Measurements from ENCODE around the gene BRIP1. TPM values are rescaled to one million over a fixed set of nuclear protein-coding genes. Genes with fewer than 3 reads are reported as not detected.

BRIP1 gene
- total and polyA plus RNA-seq, 10 of the 15 experiments (the other 5 are each of a cell fraction or from before 2014, with no cell fraction given), result 4.0 to 24.2 (median 12.8) TPM

DNA sequence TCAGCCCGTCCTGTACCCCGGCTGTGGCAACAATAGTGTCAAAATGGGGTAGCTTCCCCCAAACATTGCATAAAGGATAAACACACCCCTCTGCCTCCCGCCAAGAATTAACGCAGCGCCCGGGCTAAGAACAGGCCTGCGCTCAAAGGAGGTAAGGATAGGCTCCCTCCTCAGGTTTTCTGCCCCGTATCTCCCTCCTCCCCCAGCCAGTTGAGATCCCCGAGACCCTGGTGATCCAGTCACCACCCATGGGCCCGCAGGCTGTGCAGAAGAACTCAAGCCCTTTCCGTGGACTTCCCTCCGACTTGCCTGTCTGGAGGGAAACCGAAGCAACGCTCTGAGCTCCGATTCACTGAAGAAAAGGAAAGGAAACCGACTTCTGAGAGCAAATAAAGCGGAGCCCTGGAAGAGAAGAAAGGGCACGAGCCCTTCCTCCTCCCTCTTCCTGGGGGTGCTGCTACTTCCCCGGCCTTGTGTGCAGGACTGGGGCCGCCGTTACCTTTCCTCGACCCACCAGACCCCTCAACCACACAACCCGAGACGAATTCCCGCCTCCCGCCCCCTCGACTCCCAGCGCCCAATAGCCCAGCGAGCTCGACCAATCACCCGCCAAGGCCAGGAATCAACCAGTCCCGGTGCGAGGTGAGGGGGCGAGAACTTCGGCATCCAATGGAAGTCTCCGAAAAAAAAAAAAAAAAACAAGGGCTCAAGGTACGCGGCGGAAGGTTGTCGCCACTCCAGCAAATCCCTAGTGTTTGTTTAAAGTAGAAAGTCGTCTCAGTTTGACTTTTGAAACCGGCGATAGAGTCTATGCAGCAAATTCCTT is at the start of gene BRIP1 (continued):
- TF ChIP-seq CREB1 (IDR thresholded peaks at IDR 0.05; ENCODE audit: low read depth) (peak; percentile 53; the same call in 1 of the 2 replicates), SMAD5 (IDR thresholded peaks at IDR 0.05; ENCODE audit: low read depth) (no peak), PAX5 (IDR thresholded peaks at IDR 0.05; ENCODE audit: borderline replicate concordance, low read depth, low read length) (no peak), POLR2AphosphoS2 (IDR thresholded peaks at IDR 0.05; ENCODE audit: low read depth, low read length) (peak; percentile 56; the same call in 1 of the 2 replicates), BACH1 (IDR thresholded peaks at IDR 0.05; ENCODE audit: borderline replicate concordance) (no peak), SMC3 (IDR thresholded peaks at IDR 0.05; ENCODE audit: borderline replicate concordance, low read length) (no peak), JUND (IDR thresholded peaks at IDR 0.05; ENCODE audit: low read depth, low read length) (no peak), TCF3 (IDR thresholded peaks at IDR 0.05; ENCODE audit: borderline replicate concordance, insufficient read depth, low read depth, low read length) (no peak)
- TF ChIP-seq, protein P1, sequence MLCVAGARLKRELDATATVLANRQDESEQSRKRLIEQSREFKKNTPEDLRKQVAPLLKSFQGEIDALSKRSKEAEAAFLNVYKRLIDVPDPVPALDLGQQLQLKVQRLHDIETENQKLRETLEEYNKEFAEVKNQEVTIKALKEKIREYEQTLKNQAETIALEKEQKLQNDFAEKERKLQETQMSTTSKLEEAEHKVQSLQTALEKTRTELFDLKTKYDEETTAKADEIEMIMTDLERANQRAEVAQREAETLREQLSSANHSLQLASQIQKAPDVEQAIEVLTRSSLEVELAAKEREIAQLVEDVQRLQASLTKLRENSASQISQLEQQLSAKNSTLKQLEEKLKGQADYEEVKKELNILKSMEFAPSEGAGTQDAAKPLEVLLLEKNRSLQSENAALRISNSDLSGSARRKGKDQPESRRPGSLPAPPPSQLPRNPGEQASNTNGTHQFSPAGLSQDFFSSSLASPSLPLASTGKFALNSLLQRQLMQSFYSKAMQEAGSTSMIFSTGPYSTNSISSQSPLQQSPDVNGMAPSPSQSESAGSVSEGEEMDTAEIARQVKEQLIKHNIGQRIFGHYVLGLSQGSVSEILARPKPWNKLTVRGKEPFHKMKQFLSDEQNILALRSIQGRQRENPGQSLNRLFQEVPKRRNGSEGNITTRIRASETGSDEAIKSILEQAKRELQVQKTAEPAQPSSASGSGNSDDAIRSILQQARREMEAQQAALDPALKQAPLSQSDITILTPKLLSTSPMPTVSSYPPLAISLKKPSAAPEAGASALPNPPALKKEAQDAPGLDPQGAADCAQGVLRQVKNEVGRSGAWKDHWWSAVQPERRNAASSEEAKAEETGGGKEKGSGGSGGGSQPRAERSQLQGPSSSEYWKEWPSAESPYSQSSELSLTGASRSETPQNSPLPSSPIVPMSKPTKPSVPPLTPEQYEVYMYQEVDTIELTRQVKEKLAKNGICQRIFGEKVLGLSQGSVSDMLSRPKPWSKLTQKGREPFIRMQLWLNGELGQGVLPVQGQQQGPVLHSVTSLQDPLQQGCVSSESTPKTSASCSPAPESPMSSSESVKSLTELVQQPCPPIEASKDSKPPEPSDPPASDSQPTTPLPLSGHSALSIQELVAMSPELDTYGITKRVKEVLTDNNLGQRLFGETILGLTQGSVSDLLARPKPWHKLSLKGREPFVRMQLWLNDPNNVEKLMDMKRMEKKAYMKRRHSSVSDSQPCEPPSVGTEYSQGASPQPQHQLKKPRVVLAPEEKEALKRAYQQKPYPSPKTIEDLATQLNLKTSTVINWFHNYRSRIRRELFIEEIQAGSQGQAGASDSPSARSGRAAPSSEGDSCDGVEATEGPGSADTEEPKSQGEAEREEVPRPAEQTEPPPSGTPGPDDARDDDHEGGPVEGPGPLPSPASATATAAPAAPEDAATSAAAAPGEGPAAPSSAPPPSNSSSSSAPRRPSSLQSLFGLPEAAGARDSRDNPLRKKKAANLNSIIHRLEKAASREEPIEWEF (IDR thresholded peaks at IDR 0.05; ENCODE audit: insufficient replicate concordance, low read depth, low read length), result no peak
- TF ChIP-seq, protein P2, sequence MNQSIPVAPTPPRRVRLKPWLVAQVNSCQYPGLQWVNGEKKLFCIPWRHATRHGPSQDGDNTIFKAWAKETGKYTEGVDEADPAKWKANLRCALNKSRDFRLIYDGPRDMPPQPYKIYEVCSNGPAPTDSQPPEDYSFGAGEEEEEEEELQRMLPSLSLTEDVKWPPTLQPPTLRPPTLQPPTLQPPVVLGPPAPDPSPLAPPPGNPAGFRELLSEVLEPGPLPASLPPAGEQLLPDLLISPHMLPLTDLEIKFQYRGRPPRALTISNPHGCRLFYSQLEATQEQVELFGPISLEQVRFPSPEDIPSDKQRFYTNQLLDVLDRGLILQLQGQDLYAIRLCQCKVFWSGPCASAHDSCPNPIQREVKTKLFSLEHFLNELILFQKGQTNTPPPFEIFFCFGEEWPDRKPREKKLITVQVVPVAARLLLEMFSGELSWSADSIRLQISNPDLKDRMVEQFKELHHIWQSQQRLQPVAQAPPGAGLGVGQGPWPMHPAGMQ (IDR thresholded peaks at IDR 0.05; ENCODE audit: borderline replicate concordance), result no peak
- TF ChIP-seq, protein P3, sequence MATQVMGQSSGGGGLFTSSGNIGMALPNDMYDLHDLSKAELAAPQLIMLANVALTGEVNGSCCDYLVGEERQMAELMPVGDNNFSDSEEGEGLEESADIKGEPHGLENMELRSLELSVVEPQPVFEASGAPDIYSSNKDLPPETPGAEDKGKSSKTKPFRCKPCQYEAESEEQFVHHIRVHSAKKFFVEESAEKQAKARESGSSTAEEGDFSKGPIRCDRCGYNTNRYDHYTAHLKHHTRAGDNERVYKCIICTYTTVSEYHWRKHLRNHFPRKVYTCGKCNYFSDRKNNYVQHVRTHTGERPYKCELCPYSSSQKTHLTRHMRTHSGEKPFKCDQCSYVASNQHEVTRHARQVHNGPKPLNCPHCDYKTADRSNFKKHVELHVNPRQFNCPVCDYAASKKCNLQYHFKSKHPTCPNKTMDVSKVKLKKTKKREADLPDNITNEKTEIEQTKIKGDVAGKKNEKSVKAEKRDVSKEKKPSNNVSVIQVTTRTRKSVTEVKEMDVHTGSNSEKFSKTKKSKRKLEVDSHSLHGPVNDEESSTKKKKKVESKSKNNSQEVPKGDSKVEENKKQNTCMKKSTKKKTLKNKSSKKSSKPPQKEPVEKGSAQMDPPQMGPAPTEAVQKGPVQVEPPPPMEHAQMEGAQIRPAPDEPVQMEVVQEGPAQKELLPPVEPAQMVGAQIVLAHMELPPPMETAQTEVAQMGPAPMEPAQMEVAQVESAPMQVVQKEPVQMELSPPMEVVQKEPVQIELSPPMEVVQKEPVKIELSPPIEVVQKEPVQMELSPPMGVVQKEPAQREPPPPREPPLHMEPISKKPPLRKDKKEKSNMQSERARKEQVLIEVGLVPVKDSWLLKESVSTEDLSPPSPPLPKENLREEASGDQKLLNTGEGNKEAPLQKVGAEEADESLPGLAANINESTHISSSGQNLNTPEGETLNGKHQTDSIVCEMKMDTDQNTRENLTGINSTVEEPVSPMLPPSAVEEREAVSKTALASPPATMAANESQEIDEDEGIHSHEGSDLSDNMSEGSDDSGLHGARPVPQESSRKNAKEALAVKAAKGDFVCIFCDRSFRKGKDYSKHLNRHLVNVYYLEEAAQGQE (IDR thresholded peaks at IDR 0.05; ENCODE audit: low read depth, low read length), result no peak
- TF ChIP-seq, protein P4, sequence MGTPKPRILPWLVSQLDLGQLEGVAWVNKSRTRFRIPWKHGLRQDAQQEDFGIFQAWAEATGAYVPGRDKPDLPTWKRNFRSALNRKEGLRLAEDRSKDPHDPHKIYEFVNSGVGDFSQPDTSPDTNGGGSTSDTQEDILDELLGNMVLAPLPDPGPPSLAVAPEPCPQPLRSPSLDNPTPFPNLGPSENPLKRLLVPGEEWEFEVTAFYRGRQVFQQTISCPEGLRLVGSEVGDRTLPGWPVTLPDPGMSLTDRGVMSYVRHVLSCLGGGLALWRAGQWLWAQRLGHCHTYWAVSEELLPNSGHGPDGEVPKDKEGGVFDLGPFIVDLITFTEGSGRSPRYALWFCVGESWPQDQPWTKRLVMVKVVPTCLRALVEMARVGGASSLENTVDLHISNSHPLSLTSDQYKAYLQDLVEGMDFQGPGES (IDR thresholded peaks at IDR 0.05), result peak; percentile 77; the same call in 1 of the 2 replicates
- TF ChIP-seq, protein P5, sequence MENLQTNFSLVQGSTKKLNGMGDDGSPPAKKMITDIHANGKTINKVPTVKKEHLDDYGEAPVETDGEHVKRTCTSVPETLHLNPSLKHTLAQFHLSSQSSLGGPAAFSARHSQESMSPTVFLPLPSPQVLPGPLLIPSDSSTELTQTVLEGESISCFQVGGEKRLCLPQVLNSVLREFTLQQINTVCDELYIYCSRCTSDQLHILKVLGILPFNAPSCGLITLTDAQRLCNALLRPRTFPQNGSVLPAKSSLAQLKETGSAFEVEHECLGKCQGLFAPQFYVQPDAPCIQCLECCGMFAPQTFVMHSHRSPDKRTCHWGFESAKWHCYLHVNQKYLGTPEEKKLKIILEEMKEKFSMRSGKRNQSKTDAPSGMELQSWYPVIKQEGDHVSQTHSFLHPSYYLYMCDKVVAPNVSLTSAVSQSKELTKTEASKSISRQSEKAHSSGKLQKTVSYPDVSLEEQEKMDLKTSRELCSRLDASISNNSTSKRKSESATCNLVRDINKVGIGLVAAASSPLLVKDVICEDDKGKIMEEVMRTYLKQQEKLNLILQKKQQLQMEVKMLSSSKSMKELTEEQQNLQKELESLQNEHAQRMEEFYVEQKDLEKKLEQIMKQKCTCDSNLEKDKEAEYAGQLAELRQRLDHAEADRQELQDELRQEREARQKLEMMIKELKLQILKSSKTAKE (IDR thresholded peaks at IDR 0.05; ENCODE audit: low read depth, poor library complexity, severe bottlenecking), result no peak
